ENCODE measurements around the gene TMEM145.
A peak's percentile ranks its signal among the peaks of the same experiment; 100 is the strongest.

TMEM145 gene

DNA sequence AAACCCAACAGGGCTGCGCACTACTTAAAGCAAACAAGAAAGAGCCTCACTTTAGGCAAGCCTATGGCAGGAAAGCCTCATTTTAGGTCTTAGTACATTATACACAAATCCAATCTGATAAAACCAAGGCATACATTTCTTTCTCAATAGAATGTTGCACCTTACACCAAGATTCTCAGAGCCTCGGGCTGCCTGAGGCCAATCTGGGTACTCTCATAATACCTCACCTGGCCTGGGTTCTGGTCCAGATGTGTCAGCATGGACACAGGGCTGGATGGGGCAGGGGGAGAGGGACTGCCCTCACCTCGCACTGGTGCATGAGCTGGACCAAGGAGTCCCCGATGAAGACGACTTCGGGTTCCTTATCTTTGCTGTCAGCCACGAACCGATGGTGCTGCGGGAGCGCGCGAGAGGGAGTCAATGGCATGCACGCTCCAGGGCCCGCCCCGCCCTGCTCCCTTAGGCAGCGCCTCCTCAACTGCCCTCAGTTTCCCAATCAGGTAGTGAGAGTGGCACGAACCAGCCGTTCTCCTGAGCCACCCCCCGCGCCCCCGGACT lies 11.4 kb upstream of the TMEM145 start, which contains the start of gene PRR19:
TSS of gene PRR19 (plus strand) at position 487 of the 558 bp plus-strand sequence. CDS start 7,453 bp downstream, outside the sequence.
- peak within 1 kb of the TSS; percentile 82 for H3K4me3 ChIP-seq (ENCODE audit: low read depth, low read length)
- DNase-seq (ENCODE audit: low read depth) = peak; percentile 1
- TF ChIP-seq, protein P1, sequence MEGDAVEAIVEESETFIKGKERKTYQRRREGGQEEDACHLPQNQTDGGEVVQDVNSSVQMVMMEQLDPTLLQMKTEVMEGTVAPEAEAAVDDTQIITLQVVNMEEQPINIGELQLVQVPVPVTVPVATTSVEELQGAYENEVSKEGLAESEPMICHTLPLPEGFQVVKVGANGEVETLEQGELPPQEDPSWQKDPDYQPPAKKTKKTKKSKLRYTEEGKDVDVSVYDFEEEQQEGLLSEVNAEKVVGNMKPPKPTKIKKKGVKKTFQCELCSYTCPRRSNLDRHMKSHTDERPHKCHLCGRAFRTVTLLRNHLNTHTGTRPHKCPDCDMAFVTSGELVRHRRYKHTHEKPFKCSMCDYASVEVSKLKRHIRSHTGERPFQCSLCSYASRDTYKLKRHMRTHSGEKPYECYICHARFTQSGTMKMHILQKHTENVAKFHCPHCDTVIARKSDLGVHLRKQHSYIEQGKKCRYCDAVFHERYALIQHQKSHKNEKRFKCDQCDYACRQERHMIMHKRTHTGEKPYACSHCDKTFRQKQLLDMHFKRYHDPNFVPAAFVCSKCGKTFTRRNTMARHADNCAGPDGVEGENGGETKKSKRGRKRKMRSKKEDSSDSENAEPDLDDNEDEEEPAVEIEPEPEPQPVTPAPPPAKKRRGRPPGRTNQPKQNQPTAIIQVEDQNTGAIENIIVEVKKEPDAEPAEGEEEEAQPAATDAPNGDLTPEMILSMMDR (IDR thresholded peaks at IDR 0.05; ENCODE audit: insufficient read depth, low read depth, low read length, missing control alignments) = no peak

DNA sequence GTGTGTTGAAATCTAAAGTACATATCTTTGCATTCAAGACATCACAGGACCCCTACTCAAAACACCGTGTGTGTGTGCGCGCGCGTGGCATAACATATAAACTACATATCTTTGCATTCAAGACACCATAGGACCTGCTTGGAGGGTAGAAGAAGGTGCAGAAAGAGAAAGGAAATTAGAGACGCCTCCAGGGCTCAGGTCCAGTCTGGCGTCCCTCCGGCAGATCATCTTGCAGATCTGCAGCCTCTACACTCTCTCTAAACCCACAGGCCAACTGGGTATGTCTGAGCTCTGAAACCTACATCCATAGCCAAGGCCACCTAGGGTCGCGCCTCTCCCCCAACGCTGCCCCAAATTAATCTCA lies 10.0 kb upstream of the TMEM145 start:
- DNase-seq (ENCODE audit: low read depth) = no peak
- H3K4me3 ChIP-seq (ENCODE audit: low read depth, low read length) = peak overlapping the region; percentile 82
- TF ChIP-seq, protein P1 (IDR thresholded peaks at IDR 0.05; ENCODE audit: insufficient read depth, low read depth, low read length, missing control alignments) = no peak

DNA sequence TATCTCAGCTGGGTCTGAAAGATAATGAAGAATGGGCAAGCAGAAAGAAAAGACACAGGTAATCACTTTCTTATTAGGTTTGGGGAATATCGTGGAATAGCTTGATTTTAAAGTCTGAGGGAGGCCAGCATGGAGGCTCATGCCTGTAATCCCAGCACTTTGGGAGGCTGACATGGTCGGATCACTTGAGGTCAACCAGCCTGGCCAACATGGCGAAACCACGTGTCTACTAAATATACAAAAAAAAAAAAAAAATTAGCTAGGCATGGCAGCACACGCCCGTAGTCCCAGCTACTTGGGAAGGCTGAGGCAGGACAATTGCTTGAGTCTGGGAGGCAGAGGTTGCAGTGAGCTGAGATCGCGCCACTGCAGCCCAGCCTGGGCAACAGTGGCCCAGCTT lies 9.2 kb upstream of the TMEM145 start:
- TF ChIP-seq, protein P1 (IDR thresholded peaks at IDR 0.05; ENCODE audit: insufficient read depth, low read depth, low read length, missing control alignments) = no peak
- no peak overlapping the region for H3K4me3 ChIP-seq (ENCODE audit: low read depth, low read length)
- DNase-seq (ENCODE audit: low read depth) = no peak

DNA sequence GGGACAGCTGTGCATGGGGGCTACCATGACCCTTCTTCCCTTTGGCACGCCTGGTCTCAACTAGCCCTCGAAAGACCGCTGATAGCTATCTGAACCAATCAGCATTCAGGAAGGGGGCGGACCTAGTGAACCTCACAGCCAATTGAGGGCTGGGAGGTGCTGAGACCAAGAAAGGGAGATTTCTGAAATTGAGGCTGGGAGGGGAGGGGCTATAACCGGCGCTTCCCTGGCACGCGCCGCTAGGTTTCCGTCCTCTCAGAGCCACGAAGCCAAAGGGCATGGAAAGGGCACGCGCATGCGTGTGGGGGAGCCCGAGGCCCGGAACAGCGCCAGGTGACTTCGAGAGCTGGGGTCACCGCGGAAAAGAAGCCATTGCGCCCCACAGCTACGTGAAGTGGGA lies 6.5 kb upstream of the TMEM145 start:
- DNase-seq (ENCODE audit: low read depth) = no peak
- no peak overlapping the region for H3K4me3 ChIP-seq (ENCODE audit: low read depth, low read length)
- TF ChIP-seq, protein P1 (IDR thresholded peaks at IDR 0.05; ENCODE audit: insufficient read depth, low read depth, low read length, missing control alignments) = no peak

DNA sequence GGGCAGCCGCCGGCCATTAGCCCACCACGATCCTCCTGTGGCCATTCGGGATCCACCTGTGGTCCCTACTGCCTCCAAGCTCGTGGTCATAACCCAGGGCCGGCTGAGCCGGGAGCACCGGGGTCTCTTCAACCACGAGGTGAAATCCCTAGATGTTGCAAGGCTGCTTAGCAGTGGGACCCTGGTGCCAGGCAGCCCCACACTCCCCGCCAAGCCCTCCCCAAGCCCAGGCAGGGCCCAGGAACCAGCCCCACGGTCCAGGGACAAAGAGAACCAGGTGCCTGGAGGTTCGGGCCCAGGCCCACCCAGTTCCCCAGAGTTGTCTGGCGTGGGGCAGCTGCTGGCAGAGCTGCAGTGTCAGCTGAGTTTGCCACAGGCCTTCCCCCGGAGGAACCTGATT lies 3.4 kb upstream of the TMEM145 start:
- DNase-seq (ENCODE audit: low read depth) = no peak
- no peak overlapping the region for H3K4me3 ChIP-seq (ENCODE audit: low read depth, low read length)
- TF ChIP-seq, protein P1 (IDR thresholded peaks at IDR 0.05; ENCODE audit: insufficient read depth, low read depth, low read length, missing control alignments) = no peak

DNA sequence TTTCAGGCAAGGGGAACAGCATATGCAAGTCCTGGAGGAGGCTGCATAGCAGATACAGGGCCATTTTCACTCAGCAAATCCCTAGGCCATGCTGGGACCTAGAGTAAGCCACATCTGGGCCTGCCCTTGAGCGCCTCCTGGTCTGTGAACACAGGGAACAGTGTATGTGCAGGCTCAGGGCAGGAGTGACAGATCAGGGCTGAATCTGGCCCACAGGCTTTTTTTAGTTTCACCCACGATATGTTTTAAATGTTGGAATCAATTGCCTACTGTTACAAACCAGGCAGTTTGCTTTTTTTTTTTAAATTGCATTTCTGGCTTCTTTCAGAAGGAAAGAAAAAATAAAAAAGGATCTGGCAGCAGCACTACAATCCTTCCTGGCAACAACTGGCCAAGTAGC lies 1.5 kb upstream of the TMEM145 start:
- TF ChIP-seq, protein P1 (IDR thresholded peaks at IDR 0.05; ENCODE audit: insufficient read depth, low read depth, low read length, missing control alignments) = no peak
- DNase-seq (ENCODE audit: low read depth) = no peak
- H3K4me3 ChIP-seq (ENCODE audit: low read depth, low read length) = no peak overlapping the region

DNA sequence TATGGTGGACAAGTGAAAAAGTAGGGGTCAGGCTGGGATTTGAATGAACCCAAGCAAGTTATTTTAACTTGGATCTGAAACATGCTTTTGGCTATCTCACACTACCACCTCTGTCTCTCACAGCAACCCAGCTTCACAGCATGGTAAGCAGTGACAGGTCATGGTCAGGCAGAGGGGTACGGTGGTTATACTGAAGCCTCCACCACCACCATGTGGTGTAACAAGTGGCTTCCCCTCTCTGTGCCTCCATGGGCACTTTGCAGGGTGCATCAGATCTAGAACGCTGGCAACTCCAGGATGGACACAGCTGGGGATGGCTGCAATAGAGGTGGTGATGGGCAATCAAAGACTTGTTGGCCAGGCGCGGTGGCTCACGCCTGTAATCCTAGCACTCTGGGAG lies 739 bp upstream of the TMEM145 start:
- DNase-seq (ENCODE audit: low read depth) = no peak
- no peak overlapping the region for H3K4me3 ChIP-seq (ENCODE audit: low read depth, low read length)
- TF ChIP-seq, protein P1 (IDR thresholded peaks at IDR 0.05; ENCODE audit: insufficient read depth, low read depth, low read length, missing control alignments) = no peak
